NCI-H1048 (cell line): ENCODE results near the gene GPN2.
A peak's percentile ranks its signal among the peaks of the same experiment; 100 is the strongest.
"Not testable (repeated sequence)": the region's sequence is repeated elsewhere in the genome, so short reads cannot be mapped to it uniquely, and the experiment has no call there.

Experiments used
- DNase-seq: peaks from one replicate; lab custom pipeline; 2025; lab: John Stamatoyannopoulos, UW

The GPN2 gene

DNA sequence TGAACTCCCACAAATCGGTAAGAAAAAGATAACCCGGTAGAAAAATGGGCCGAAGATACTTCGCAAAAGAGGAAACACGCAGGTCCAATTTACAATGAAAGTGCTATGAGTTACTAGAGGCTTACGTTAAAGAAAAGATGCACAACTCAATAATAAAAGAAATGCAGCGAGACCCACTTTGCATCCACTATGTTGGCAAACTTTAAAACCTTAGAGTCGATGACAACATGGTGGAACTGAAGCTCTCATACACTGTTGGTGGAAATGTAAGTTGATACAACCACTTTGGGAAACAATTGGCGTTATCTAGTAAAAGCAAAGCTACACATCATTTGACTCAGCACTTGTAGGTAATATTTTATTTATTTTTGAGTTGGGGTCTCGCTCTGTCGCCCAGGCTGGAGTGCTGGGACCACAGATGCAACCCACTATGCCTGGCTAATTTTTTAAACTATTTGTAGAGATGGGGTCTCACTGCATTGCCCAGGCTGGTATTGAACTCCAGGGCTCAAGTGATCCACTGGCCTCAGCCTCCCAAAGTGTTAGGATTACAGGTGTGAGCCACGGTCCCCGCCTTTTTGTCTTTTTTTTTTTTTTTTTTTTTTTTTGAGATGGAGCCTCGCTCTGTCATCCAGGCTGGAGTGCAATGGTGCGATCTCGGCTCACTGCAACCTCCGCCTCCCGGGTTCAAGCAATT, 10.9 kb upstream of the GPN2 start:
- no peak for DNase-seq

DNA sequence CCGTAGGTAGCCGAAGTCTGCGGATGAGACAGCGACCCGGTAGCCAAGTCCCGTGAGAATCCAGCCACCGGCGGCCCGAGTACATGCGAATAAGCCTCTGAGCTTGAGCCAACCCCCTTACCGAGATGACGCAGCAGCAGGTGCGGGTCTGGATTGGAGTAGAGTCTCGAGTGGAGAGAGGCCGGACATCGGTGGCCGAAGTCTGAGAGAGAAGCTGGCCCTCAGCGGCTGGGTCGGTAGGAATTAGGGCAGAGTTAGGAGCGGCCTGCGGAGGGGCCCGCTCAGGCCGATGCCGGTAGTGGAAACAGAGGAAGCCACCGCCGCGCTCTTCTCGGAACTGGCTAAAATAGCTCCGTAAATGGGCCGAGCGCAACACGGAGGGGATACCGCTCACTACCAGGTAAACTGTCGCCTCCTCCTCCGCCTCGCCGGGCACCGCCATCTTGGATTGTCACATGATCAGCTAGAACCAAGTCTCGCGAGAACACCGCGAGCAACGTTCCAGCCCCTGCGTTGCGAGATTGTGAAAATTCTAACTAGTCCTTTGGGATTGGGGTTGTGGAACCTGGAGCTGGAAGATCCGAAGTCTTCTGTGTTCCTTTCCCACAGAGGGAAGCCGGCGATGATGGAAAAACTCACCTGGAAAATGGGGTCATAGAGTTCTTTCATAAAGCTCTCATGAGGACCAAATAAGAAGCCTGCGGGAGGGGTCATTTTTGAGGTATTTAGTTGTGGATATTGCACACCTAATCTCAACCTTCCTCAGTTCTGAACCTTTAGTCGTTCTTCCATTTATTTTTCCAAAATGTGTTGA, 10.1 kb upstream of the GPN2 start, which contains the start of gene GPATCH3:
GPATCH3 (minus strand) TSS at position 467 of the 814 bp plus-strand sequence; CDS start at position 442, 25 bp downstream.
- DNase-seq, result peak; percentile 80

DNA sequence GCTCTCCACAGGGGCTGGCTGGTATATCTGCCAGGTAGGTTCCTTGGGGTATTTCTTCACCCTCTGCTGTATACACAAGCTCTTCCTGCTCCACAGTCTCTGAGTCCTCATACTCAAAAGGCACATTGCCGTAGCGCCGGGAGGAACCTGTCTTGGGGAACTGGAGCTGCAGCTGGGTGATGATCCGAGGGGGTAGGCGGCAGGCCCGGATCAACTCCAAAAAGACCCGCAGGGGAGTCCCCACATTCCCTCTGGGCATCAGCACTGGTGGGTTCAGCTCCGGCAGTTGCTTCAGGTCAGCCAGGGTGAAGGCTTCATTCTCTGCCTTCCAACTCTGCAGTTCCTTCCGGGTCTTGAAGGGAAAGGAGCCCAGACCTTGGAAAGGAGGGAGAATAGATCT, 7.3 kb upstream of the GPN2 start:
- DNase-seq, result no peak

DNA sequence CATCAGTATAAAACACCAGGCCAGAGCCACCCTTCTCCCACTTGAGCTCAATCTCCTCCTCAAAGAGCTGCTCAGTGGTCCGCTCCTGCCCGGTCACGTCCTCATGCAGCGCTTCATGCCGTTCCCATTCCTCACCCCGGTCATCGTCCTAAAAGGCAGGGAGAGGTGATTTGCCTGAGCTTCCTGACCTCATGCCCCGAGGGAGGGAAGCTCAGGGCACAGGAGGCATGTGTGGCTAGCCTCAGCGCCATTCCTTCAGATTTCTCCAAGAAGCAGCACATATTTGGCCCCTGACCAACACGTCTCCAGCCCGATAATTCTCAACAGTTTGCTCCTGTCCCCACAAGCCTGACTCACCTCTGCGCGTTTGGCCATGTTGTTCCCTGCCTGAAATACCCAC, 4.2 kb upstream of the GPN2 start:
- DNase-seq, result no peak

DNA sequence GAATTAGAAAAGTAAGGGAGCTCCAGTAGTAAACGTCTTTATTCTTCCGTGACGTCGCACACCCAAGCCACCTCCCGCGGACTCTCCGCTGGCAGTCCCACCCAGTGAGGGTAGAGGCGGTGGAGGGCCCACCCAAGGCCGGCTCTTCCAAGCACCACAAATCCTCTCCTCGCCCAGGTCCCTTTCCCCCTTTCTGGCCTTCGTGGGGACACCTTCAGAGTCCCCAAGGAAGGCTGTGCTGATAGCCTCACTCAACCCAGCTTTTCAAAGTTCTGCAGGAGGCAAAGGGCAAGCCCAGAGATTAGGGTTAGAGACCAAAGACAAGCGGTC, 349 bp upstream of the GPN2 start:
- no peak for DNase-seq

DNA sequence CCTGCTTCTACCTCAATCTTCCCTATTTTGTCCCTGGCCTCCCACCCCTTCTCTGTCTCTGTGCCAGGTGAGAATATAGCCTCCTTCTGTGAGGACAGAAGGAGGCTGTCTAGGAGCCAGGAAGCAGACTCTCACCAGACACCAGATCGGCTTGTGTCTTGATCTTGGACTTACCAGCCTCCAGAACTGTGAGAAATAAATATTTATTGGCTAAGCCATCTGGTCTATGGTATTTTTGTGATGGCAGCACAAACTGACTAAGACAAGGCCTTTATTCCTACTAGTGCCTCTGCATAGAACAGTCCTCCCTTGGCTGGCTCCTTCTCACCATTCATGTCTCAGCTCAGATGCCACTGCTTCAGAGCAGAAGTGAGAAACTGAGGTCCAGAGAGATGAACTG, 1.9 kb downstream of the GPN2 start:
- no peak for DNase-seq

DNA sequence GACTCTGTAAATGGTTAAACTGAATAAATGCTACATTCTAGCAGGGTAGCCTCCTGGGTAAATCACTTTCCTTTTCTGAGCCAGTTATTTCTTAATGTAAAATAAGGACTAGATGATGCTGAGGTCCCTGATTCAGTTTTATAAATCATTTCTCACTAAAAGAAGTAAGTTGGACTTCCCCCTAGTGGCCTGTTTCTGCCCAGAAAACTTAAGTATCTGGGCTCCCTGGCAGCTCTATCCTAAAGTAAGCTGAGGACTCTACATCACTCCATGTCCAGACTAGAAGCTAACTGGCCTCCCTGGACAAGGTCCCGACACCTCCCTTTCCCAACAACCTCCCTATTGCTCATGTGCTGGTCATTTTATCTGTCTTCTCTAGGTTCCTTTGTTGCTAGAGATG, 3.0 kb downstream of the GPN2 start:
- no peak for DNase-seq

DNA sequence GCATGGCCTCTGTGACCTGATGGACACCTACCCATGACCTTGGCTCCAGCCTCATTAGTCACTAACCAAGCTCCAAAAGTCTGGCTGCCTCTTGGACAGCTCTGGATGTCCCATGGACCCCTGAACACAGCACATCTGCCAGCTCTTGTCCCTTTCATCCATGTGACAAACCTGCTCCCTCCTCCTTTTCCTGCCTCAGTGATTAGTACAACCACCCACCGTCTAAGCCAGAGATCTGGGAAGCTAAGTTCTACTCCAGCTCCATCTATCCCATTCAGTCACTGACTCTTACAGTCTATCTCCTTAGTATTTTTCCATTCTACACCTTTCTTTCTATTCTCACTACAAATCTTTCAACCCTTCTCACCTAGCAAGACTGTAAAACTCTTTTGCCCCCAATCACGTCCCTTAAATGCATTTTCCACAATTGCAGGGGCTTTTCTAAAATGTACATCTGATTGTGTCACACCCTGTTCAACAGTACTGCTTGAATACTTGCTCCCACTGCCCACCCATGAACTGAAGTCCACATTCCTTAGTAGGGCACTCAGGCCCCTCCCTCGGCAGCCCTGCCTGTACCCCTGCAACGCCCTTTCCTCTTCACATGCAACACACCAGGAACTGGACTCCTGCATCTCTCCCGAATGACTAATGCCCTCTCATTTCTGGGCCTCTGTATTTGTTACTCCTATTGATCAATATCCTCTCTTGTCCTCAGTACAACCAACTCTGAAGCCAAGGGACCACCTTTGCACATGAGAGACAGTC, 7.2 kb downstream of the GPN2 start:
- no peak for DNase-seq

DNA sequence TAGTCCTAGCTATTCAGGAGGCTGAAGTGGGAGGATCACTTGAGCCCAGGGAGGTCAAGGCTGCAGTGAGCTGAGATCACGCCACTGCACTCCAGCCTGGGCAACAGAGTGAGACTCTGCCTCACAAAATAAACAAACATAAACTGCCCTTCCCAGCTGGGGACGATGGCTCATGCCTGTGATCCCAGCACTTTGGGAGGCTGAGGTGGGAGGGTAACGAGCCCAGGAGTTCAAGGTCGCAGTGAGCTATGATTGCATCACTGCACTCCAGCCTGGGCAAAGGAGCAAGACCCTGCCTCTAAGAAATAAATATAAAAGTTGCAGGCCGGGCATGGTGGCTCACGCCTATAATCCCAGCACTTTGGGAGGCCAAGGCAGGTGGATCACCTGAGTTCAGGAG, 8.5 kb downstream of the GPN2 start:
- not testable (repeated sequence) for DNase-seq

DNA sequence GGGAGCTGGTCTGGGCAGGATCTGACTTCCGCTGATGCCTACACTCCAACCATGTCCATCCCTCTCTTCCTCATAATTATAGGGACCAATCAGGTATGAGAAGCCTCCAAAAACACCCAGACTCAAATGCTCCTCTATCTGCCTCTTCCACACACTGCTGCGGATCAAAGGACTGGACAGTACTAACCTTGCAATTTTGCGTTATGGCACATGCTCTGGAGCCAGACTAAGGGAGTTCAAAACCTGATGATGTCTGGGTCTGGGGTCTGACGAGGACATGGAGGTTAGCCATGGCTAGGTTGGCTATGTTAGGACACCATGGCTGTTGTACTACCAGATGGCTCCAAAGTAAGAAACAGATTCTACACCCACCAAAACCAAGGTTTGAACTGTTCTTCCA, 10.3 kb downstream of the GPN2 start:
- no peak for DNase-seq

DNA sequence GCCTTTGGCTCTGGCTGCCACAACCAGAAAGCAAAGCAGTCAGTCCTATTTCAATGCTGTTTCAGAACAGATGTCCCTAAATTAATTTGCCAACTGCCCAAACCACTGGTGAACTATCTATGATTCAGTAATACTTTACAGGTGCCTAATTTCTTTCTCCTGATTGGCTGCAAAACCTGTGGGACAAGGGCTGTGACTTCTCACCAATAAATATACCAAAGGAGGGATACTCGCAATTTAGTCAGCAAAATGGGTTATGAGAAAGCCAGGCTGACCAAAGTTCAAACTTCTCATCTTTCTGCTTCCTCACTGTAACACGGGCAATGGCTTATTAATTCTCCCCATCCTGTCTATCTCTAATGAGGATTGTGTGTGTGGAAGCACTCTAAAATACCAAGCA, 12.8 kb downstream of the GPN2 start:
- no peak for DNase-seq

DNA sequence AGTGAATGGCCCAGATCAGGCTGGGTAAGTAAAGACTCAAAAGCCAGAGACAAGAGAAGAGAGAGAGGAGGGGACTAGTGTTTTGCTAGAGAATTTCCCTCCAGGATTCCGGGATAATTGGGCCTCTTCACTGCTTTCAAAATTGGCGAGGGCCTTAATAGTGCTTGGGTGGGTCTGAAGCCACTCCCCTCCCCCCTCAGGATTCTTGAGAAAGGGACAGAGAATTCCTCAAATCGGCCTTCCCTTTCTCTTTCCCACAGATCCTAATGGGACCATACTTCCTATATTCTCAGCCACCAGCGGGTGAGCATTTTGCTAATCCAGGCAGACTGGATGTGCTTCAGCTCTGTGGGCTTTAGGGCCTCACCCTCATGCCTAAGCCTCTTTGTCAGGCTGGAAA, 15.2 kb downstream of the GPN2 start:
- DNase-seq, result no peak

DNA sequence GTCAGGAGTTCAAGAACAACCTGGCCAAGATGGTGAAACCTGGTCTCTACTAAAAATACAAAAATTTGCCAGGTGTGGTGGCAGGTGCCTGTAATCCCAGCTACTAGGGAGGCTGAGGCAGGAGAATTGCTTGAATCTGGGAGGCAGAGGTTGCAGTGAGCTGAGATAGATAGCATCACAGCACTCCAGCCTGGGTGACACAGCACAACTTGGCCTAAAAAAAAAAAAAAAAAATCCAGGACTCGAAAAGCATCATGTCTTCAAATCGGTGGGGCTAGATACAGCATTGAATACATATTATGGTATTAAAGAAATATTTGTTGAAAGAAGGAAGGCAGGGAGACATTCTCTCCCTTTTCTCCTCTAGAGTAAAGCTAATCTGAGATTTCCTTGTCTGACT, 17.0 kb downstream of the GPN2 start:
- DNase-seq, result not testable (repeated sequence)

DNA sequence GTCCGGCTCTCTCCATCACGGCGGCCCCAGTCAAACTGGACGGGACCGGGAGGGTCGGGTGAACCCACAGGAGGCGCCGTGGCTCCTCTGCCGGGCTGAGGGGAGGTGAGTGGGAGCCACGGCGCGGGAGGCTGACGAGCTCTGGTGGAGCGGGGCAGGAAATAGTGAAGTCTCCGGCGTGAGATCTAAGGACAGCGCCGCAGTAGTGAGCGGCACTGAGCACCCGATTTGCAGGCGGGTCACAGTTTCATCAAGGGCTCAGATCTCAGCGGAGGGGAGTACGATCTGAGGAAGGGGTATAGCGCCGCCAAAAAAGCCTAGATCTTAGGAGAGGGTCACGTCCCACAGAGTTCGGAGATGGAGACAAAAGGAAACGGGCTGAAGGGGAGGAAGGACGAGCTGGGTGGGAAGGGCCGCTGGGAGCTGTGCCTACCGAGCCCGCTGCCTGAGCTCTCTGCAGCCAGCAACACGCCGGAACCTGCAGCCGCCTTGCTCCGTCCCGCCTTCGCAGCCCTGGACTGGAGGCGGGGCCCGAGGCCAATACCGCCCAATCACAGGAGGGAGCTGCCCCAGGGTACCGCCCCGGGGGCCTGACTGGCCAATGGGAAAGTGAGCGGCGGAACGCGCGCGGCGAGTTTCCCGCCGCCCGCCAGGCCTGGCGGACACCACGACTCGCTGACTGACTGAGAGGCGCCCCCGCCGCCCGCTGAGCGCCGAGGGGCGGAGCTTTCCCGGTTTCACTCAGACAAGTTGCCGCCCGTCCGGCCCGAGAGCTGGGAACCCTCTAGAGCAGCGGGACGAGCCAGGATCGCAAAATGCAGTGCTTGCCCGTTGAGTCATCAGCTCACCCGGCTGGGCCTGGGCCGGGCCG, 25.2 kb downstream of the GPN2 start:
- DNase-seq, result peak; percentile 89

DNA sequence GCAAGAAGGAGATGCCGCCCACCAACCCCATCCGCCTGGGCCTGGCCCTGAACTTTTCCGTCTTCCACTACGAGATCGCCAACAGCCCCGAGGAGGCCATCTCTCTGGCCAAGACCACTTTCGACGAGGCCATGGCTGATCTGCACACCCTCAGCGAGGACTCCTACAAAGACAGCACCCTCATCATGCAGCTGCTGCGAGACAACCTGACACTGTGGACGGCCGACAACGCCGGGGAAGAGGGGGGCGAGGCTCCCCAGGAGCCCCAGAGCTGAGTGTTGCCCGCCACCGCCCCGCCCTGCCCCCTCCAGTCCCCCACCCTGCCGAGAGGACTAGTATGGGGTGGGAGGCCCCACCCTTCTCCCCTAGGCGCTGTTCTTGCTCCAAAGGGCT, 26.4 kb downstream of the GPN2 start:
- no peak for DNase-seq

DNA sequence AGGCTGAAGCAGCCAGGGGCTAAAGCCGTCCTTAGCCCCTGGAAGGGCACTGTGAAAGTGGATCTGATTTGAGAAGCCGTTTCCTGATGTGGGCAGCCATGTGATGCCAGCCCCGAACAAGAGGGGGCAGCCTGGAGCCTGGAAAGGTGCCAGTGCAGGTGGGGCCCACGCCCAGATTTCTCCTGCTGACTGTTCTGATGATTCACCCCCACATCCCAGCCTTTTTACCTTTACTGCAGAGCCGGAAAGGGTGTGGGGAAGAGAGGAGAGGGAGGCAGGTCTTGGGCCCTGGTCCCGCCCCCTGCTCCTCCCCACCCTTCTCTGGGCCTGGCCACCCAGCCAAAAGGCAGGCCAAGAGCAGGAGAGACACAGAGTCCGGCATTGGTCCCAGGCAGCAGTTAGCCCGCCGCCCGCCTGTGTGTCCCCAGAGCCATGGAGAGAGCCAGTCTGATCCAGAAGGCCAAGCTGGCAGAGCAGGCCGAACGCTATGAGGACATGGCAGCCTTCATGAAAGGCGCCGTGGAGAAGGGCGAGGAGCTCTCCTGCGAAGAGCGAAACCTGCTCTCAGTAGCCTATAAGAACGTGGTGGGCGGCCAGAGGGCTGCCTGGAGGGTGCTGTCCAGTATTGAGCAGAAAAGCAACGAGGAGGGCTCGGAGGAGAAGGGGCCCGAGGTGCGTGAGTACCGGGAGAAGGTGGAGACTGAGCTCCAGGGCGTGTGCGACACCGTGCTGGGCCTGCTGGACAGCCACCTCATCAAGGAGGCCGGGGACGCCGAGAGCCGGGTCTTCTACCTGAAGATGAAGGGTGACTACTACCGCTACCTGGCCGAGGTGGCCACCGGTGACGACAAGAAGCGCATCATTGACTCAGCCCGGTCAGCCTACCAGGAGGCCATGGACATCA, 27.1 kb downstream of the GPN2 start, which contains the start of gene SFN:
SFN (plus strand) TSS at position 369 of the 904 bp plus-strand sequence; CDS start at position 433, 64 bp downstream.
- DNase-seq, result peak; percentile 71

DNA sequence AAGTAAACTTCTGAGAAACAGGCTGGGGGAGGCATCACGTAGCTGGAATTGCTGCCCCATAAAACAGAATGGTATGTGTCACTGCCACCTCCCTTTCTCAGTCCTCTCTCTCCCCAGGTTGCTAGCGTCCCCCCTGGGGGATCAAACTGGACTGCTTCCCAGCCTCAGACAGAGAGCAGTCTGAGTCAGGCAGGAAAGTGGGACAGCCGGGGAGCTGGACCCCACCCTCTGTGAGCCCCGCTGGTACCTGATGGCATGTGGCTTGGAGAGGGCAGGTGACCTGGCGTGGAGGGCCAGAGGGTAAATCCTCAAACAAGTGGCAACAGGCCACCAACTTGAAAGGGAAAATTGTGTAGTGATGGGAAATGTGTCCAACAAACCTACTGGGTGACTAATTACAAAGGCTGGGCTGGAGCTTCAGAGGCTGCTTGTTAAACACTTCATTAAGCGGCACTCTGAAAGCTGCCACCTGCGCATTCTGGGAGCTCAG, 28.1 kb downstream of the GPN2 start:
- DNase-seq, result no peak

DNA sequence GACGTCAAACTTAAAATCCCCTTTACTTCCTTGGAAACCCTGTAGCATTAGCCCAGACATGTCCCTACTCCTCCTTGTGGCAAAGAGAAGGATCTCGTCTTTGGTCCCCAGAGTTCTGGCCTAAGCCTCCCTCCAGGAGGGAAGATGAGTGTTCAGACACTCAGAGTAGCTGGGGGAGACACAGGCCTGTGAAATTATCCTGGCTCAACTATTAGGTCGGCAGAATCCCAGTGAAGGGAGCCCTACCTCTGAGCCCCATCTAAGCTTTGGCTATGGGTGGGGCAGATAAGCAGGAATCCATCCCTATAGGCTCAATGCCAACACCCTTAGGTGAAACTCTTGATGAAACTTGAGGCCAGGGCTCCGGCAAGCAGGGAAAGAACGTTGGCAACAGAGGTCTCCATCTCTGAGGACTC, 28.8 kb downstream of the GPN2 start:
- no peak for DNase-seq

DNA sequence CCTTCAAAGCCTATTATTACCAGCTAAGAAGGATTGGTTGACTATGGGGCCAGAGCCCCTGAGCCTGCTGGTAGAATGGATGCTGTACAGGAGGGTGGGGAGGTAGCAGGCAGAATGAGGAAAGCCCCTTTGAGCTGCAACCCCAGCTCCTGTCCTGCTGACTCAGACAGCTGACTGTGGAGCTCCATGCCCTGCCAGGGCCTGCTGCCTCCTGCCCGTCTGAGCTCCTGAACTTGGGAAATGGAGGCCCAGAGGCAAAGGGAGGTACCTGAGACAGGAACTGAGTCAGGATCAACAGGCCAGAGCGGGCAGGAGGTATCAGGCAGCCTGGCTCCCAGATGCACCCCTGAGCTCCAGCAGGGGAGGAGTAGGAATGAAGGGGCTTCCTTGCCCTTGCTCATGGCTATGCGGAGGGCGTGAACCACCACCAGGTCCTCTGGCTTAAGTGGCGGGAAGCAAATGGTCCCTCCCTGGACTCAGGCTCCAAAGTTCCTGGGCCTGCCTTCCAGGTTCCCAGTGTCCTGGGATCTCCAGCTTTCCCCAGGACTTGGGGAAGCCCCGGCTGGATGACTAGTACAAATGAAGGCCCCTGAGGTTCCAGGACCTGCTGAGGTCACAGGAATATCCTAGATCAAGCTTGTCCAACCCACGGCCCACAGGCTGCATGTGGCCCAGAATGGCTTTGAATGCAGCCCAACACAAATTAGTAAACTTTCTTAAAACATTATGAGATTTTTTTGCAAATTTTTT, 31.0 kb downstream of the GPN2 start:
- no peak for DNase-seq

DNA sequence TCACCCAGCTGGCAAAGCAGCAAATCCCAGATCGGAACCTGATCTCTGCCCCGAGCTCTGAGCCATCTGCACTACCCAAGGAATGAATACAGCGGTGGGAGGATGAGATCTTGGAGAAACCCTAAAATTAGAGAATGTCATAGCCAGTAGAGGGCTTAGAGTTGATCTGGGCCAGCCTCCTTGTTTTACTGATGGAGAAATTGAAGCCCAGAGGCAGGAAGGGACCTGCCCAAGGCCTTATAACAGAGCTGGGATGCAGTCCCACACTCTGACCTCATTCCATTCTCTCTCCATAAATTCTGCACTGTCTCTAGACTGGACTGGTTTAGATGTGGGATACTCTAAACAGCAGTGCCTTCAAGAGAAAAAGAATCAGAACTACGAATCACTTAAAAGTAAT, 31.9 kb downstream of the GPN2 start:
- DNase-seq, result no peak
